ENCODE measurements around the gene RHO.
"Not testable (repeated sequence)": the region's sequence is repeated elsewhere in the genome, so short reads cannot be mapped to it uniquely, and the experiment has no call there.

Gene RHO

DNA sequence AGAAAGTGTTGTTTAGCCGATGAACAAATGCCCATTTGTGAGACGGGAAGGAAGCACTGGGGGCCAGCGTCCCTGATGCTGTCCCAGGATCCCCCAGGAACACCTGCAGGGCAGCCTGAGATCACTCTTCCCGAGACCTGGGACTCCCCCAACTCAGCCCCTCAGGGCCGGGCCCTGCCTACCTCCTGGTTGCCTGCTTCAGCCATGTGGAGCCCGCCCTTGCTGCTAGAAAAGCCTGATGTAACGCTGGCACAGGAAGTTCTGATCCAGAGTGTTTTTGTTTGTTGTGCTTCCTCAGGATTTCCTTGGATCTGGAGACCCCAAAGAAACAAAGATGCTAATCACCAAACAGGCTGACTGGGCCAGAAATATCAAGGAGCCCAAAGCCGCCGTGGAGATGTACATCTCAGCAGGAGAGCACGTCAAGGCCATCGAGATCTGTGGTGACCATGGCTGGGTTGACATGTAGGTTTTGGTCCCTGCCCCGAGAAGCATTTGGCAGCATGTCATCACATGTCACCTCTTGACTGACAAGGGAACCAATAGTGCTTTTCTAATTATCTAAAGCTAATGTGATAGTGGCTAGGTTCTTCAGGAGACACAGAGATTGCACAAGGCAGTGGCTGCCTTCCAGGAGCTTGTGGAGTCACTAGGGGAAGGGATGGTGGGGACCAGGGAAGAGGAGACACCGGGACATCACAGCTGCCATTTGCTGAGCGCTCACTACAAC is 28.7 kb upstream of the RHO start:
- DNase-seq = not testable (repeated sequence)

DNA sequence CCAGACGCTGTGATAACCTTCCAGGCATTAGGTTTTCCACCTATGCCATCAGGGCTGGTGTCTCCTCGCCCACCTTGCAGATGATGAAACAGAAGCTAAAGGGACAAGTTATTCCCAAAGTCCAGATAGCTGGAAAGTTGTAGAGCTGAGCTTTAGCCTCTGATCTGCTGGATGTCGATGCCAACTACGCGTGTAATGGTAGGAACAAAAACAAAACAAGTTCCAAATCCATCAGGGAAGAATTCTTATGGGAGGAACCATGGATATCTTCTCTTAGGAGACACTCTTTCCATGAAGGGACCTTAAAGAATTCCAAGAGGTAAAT is 28.1 kb upstream of the RHO start:
- DNase-seq = no peak

DNA sequence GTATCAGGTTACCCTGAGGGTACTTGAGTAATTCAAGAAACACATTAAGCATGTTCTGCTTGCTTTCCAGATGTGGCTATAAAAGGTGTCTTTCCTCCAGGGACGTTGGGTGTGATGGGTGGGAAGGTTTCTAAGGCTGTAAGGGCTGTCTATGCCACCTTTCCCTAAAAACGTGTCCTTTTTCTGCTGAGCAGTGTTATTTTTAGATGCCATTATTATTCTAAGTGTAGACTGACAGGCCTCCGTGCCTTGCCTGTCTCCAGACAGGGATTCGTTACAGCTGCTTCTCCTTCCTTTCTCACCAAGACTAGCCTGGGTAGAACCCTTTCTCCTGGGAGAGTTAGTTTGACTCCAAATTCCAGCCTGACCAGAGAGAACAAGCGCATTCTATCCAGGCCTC is 26.8 kb upstream of the RHO start:
- peak in 2 of 3 experiments; percentile 43 to 65 for DNase-seq

DNA sequence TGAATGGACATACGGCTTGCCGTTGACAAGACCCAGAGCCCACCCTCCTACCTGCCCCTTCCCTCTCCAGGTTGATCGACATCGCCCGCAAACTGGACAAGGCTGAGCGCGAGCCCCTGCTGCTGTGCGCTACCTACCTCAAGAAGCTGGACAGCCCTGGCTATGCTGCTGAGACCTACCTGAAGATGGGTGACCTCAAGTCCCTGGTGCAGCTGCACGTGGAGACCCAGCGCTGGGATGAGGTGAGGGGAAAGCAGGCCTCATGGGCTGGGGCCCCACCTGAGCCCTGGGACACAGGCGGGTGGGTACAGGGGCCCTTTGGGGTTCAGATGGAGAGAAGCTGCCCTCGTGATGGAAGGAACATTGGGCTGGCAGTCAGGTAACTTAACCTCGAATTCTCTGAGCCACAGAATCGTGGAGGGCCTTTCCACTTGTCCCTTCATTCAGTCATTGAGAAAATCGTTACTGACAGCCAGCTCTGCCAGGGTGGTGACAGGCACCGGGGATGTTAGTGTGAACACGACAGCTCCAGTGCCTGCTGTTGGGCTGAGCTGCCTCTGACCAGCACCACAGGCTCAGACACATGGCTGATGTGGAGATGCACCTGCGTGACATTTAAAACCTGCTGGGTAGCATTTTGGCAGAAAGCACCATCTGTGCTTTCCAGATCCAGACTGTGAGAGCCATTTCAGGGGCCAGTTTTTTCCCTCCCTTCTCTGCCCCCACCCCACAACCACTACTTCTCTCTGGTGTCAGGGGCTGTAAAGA is 25.6 kb upstream of the RHO start:
- DNase-seq = peak; percentile 15 to 95 (median 84)

DNA sequence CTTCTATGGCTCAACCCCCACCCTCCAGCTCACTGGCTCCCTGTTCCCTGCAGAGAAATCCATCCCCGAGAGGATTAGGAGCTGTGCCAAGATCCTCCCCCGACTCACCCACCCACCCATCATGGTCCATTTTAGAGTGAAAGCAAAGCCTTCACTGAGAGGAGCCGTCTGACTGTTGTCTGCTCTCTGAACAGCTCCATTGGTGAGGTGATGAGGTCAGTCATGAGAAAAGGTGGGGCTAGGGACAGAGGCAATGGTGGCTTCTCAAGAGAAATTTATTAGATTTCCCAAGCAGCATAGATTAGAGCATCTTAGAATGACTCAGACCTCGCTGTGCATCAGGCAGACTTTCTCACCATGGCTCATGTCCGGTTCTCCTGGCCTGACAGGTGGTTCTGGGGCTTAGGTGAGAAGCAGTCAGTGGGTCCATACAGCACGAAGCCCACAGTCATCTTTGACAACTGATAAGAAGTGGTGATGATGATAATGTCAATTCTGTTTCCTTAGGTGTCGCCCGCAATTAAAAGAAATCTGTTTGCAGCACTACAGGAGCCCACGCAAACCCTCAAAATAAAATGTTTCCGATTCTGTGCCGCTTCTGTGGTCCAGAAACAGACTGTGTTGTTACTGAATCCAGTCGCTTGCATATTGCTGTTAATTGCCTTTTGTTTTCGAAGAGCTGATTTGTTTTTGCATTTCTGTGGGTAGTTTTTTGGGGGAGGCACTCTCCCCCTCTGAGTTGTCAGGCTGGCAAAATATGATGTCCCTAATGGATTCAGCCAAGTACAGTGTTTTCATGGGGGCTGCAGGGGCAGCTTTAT is 24.8 kb upstream of the RHO start:
- DNase-seq = peak in 2 of 3 experiments; percentile 84 to 95

DNA sequence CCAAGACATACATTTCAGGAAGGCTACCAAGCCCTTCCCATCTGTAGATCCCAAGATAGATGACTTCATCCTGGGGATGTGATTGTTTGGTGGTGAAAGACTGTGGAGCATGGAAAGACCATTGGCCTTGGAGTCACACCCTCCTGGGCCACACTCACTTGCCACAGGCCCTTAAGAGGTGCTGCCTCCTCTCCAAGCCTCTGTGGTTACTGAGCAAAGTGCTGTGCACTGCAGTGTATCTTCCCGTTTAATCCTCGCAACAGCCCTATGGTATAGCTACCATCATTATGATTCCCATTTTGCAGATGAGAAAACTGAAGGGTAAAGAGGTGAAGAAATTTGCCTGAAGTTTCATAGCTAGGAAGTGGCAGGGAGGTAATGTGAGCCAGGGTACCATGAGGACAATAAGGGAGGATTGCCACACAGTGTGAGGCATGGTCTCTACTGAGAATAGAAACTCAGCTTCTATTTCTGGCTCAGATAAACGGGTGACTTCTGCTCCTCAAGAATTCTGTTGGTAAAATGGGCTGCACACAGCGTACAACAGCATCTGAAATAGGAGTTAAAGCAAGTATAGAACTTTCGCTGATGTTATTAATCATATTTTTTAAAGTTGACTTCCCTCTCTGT is 23.9 kb upstream of the RHO start:
- no peak for DNase-seq

DNA sequence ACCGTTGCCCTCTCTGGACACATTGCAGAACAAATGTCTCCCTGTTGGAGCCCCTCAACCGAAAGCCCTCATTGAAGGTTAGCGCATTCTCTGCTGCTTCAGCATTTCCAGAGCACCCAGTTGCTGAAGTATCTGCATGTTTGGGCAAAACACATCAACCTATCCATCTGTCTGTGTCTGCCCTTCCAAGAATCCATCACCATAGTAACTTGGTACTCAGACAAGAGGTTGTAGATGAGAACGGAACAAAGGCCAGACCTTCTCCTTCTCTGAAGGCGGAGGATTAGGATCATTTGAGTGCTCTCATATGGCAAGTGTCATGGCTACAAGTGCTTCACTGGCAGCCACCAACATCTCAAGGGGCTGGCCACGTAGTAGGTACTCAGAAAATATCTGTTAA is 23.1 kb upstream of the RHO start:
- DNase-seq = peak; percentile 30 to 74 (median 73)

DNA sequence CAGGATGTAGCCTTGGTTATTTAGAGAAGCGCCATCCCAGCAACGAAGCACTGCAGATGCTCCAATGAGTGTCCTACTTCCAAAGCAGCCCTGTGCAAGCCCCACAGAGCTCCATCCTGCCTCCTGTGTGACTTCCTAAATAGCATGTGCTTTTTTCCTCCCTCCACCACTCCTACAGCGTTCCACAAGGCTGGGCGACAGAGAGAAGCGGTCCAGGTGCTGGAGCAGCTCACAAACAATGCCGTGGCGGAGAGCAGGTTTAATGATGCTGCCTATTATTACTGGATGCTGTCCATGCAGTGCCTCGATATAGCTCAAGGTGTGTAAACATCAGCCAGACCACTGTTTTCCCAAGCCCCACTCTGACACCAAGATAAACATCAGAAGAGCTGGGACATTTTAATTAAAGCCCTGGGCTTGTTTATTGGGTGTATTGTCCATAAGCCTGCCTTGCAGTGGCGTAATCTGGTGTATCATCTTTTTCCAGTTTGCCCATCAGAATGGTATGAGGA is 22.2 kb upstream of the RHO start:
- peak; percentile 40 to 99 (median 93) for DNase-seq

DNA sequence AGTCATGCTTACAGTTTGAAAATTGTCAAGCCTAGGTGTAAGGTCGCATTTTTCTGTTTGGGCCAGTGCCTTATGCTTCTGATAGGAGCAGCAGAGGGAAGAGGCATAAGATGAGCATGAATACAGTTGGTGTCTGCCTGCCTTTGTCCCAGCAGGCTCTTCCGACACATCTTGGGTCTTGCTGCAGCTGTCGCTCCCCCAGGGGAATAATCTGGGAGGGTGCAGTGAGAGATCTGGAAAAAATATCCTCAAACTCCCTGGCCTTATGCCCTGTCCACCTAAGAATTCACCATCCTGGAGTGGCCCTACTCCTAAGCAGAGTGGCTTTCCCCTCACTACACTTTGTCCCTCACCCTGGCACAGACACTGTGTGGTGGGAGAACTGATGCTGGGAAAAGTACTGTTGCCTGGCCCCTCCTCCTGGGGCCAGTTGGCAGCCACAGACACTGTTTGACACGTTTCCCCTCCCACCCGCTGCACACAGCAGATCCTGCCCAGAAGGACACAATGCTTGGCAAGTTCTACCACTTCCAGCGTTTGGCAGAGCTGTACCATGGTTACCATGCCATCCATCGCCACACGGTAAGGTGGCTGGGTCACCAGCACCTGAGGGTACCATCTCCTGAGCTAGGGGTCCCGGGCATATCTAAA is 21.1 kb upstream of the RHO start:
- DNase-seq = peak in 1 of 3 experiments; percentile 56

DNA sequence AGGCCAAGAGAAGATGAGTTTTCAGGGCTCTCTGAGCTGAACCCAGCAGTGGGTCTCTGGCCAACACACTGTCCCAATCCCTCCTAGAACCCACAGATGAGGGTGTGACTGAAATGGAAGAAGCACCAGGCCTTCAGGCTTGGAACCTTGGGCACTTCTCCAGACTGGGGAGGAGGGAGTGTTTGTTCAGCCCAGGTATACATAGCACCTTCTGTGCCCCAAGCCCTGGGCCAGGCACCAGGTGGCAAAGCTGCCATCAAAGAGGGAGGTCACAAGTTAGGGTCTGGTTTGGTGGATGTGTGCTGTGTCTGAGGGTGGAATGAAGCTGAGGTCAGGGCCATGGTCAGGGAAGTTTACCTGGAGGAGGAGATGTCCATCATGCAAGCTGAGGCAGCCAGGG is 15.8 kb upstream of the RHO start:
- DNase-seq = no peak

DNA sequence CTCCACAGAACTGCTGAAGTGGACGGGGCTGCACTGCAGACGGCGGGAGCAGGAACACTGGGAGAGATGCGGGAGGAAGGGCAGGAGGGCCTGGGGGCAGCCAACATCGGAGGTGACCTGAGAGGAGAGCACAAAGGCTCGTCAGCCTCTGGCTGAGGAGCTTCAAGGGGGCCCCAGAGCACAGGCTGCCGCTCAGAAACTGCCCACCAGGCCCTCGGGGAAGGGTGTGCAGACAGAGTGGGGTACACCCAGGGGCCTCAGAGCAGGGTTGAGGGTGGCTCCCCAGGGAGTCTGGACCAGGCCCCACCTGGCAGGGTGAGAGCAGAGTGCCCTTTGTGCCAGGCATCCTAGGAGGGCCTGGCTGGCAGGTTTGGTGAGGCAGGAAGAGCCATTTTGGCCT is 14.7 kb upstream of the RHO start:
- no peak for DNase-seq

DNA sequence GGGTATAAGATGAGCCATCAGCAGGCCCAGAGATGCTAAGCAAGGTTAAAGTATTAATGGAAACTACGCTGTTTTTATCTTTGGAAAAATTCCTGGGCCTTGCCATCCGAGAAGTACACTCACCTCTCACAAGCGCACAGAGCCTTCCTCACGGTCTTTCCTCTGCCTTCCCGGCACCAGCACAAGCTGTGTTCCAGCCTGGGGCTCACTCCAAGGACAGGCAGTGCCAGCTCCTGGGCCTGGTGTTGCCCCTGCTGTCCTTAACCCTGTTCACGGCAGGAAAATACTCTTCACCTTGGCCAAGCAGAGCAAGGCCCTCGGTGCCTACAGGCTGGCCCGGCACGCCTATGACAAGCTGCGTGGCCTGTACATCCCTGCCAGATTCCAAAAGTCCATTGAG is 14.3 kb upstream of the RHO start:
- no peak for DNase-seq

DNA sequence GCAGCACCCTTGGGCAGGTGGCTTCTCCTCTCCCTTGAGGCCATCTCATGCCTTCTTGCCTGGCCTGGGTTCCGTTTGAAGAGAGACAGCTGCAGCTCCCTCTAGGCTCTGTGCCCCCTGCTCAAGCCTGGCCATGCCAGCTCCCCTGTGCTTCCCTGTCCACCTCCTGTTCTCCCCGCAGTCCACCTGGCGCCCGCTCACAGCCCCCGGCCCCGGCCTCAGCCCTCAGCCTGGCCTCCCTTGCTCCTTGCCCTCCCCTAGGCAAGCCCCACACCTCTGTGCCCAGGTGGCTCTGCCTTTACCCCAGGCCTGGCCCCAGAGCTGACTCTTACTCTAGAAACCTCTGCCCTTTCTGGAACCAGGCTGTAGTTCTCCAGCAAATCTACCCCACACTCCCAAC is 13.9 kb upstream of the RHO start:
- no peak for DNase-seq

DNA sequence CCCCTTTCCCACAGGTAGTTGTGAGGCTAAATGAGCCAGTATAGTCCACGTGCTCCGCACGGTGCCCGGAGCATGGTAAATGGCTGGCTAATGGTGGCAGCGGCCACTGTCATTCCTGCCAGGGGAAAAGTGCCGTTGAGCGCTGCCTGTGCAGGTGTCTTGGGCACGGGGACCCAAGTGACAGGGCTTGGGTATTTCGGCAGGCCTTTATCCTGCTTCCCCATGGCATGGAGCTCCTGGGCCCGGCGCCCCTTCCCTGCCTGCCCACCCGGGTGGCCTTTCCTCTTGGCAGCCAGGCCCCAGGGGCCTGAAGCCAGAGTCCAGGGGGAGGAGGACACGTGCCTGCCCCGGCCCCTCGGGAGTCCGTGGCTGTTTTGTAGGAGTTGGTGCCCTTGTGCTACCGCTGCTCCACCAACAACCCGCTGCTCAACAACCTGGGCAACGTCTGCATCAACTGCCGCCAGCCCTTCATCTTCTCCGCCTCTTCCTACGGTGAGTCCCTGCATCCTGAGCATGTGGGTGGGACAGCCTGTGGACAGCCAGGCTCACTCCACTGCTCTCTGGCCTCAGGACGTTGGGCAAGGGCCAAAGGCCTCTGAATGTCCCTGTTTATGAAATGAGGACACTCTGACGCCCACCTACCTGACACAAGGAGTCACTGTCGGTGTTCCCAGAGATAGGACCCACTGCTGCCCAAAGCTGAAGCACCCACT is 13.2 kb upstream of the RHO start:
- DNase-seq = not testable (repeated sequence)

DNA sequence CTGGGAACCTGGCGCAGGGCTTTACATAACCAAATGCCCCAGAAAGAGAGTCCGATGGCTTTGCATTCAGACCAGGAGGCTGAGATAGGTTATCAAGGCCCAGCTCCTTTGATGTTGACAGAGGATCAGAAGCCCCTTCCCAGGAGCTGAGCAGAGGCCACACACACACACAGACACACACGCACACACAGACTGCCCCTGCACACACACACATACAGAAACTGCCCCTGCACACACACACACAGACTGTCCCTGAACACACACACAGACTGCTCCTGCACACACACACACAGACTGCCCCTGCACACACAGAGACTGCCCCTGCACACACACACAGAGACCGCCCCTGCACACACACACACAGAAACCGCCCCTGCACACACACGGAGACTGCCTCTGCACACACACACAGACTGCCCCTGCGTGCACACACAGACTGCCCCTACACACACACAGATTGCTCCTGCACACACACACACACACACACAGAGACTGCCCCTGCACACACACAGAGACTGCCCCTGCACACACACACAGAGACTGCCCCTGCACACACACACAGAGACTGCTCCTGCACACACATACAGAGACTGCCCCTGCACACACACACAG is 12.5 kb upstream of the RHO start:
- not testable (repeated sequence) for DNase-seq

DNA sequence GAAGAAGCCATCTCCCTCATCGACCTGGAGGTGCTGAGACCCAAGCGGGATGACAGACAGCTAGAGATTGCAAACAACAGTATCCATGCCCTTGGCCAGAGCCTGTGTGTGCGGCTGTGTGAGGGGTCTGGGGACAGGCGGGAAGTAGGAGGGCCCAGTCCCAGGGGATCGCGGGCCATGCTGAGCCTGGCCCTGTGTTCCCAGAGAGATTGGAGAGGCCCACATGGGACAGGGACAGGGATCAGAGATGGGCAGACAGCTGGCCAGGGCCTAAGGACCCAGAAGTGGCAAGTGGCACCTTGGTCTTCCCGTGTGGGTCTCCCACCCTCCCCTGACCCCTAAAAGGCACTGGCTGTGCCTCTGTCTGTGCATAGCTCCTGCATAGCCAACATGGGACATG is 10.9 kb upstream of the RHO start:
- DNase-seq = no peak

DNA sequence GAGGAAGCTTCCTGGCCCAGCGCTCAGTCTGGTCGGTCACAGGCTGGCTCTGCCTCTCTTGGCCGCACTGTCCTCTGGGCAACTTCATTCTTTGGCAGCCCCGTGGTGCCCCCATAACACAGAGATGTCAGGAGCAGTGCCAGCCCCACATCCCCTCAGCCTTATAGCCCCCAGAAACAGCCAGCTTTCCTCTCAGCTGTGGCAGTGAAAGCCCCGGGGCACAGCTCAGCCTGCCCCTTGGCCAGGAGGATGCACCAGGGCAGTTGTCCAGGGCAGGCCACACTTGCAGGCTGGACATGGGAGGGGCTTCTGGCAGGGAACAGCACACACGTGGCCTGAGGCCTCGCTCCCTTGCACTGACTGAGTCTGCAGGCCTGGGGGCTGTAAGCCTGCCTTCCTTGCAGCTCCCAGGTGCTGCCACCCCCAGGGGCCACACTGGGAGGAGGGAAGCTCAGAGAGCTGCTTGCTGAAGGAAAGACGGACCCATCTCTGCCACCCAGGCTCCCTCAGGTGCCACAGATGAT is 10.3 kb upstream of the RHO start:
- no peak for DNase-seq

DNA sequence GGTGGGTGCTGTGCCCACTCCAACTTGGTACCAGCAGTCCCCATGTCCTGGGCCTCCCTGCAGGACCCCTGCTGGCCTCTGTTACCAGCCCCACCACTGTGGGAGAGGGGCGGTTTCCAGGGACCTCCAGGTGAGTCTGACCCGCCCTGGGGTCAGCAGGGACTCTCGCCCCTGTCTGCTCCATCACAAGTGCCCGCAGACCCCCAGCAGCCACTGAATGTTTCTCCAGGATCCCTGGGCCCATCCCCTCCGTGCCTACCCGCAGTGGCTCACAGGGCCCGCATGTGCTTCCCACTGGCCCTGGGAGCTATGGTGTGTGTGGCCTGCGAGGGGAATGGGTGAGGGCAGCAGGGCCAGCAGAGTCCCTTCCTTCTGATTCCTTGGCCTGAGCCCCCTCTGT is 9.9 kb upstream of the RHO start:
- DNase-seq = no peak

DNA sequence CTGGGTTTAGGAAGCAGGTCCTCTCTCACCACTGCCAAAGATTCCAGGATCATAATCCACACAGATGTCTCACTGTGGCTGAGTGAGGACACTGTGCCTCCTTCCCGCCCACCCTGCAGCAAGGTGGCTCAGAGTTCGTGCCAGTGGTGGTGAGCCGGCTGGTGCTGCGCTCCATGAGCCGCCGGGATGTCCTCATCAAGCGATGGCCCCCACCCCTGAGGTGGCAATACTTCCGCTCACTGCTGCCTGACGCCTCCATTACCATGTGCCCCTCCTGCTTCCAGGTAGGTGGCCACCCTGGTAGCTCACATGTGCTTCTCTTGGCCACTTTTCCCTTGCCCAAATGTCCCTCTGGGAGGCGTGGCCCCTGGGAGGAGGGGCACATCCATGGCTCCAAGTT is 9.0 kb upstream of the RHO start:
- DNase-seq = no peak

DNA sequence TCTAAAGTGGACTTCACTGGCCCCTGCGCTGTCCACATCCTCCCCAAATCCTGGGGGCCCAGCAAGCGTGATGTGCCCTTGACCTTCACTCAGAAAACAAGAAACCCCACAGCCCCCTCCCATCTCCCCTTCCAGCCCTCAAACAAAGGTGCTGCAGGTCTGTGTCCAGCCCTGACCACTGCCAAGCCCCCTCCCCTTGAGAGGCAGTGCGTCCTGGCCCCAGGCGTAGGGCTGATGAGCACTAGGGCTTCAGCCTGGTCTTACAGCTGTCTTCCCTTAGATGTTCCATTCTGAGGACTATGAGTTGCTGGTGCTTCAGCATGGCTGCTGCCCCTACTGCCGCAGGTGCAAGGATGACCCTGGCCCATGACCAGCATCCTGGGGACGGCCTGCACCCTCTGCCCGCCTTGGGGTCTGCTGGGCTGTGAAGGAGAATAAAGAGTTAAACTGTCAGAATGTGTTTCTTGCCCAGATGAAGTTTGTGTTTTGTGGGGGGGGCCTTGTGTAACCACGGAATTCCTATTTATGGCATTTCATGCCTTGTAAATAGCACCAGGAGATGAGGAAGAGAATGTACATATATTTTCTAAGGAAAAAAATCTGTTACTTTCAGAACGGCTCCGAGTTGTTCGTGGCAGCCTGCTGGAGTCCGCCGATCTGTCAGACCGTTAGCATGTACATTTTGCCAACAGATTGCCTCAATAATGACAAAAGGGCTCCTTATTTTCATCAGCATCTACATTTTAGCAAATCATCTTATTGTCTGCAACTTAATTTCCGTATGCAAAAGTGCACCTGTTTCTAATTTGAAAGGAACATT is 8.3 kb upstream of the RHO start:
- DNase-seq = no peak

Data from NCI-H1417 (cell line).